ENCODE data around the gene SMC6.

GRCh38 chr2:17617516-17617915 lies 136.1 kb downstream of the SMC6 start:
- TF ChIP-seq JUND (IDR thresholded peaks at IDR 0.05) (no peak), MXI1 (IDR thresholded peaks at IDR 0.05; ENCODE audit: low read depth, low read length) (no peak), TAF1 (IDR thresholded peaks at IDR 0.05; ENCODE audit: borderline replicate concordance, low read depth, low read length) (no peak), YY1 (IDR thresholded peaks at IDR 0.05; ENCODE audit: low read depth) (no peak), REST (IDR thresholded peaks at IDR 0.05; ENCODE audit: low read depth, low read length) (no peak), NRF1 (IDR thresholded peaks at IDR 0.05; ENCODE audit: low read depth, low read length) (no peak), RFX5 (IDR thresholded peaks at IDR 0.05; ENCODE audit: low read length) (no peak), FOXJ3 (CRISPR knock-in tag; IDR thresholded peaks at IDR 0.05) (no peak), MAX (IDR thresholded peaks at IDR 0.05; ENCODE audit: low read depth) (no peak), EZH2phosphoT487 (IDR thresholded peaks at IDR 0.05; ENCODE audit: borderline replicate concordance, low read depth) (no peak), POLR2AphosphoS5 (IDR thresholded peaks at IDR 0.05; ENCODE audit: low read depth, low read length) (no peak), TEAD4 (IDR thresholded peaks at IDR 0.05; ENCODE audit: borderline replicate concordance, insufficient read depth) (no peak)
- TF ChIP-seq, protein P1, sequence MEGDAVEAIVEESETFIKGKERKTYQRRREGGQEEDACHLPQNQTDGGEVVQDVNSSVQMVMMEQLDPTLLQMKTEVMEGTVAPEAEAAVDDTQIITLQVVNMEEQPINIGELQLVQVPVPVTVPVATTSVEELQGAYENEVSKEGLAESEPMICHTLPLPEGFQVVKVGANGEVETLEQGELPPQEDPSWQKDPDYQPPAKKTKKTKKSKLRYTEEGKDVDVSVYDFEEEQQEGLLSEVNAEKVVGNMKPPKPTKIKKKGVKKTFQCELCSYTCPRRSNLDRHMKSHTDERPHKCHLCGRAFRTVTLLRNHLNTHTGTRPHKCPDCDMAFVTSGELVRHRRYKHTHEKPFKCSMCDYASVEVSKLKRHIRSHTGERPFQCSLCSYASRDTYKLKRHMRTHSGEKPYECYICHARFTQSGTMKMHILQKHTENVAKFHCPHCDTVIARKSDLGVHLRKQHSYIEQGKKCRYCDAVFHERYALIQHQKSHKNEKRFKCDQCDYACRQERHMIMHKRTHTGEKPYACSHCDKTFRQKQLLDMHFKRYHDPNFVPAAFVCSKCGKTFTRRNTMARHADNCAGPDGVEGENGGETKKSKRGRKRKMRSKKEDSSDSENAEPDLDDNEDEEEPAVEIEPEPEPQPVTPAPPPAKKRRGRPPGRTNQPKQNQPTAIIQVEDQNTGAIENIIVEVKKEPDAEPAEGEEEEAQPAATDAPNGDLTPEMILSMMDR (IDR thresholded peaks at IDR 0.05), result no peak
